ENCODE results near the gene IL1RAPL2. TPM values are rescaled to one million over a fixed set of nuclear protein-coding genes. Genes with fewer than 3 reads are reported as not detected.

IL1RAPL2 gene
- total and polyA plus RNA-seq, 8 donors: 0.13 to 1.1 (median 0.47) TPM; not detected in 2

DNA sequence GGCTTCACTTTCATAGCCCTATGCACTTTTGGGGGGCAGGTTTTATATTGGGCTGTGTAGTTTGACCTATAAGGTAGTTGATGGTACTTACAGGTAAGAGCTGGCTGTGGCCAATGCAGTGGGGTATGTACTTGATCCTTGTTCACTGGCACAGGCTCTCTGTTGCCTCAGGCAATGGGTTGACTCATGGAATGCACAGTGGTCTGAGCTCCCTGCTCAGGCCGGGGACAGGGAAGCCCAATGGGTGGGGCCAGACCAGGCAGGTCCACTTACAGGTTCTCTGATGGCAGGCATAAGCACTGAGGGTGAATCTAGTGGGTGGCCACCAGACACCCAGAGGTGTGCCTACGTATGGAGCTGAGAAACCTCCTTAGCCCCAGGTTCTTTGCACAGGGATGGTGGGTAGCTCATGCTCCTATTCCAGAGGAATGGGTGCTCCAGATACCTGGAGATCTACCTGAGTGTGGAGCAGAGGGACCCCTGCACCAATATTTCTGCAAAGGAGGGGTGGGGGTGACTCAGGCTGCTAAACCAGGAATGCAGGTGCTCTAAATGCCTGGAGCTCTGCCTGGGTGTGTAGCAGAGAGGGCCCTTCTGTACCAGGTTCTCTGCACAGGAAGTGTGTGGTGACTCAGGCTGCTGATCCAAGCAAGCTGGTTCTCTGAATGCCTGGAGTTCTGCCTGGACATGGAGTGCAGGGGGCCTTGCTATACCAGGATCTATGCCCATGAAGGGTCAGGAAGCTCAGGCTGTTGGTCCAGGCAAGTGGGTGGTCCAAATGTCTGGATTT, 52.3 kb downstream of the IL1RAPL2 start:
- intact Hi-C loops (cut with DNase I): no loop called here
- Histone ChIP-seq H3K36me3 (no peaks in the 10 kb centered on the region), H3K27ac (no peak overlapping the region), H3K4me3 (no peak overlapping the region), H3K27me3 (no peaks in the 10 kb centered on the region), H3K4me1 (no peaks in the 10 kb centered on the region), H3K9me3 (no peaks in the 10 kb centered on the region)
- DNase-seq (no peak), ATAC-seq (no peak)
- TF ChIP-seq, protein P1, sequence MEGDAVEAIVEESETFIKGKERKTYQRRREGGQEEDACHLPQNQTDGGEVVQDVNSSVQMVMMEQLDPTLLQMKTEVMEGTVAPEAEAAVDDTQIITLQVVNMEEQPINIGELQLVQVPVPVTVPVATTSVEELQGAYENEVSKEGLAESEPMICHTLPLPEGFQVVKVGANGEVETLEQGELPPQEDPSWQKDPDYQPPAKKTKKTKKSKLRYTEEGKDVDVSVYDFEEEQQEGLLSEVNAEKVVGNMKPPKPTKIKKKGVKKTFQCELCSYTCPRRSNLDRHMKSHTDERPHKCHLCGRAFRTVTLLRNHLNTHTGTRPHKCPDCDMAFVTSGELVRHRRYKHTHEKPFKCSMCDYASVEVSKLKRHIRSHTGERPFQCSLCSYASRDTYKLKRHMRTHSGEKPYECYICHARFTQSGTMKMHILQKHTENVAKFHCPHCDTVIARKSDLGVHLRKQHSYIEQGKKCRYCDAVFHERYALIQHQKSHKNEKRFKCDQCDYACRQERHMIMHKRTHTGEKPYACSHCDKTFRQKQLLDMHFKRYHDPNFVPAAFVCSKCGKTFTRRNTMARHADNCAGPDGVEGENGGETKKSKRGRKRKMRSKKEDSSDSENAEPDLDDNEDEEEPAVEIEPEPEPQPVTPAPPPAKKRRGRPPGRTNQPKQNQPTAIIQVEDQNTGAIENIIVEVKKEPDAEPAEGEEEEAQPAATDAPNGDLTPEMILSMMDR (IDR thresholded peaks at IDR 0.05): no peak

DNA sequence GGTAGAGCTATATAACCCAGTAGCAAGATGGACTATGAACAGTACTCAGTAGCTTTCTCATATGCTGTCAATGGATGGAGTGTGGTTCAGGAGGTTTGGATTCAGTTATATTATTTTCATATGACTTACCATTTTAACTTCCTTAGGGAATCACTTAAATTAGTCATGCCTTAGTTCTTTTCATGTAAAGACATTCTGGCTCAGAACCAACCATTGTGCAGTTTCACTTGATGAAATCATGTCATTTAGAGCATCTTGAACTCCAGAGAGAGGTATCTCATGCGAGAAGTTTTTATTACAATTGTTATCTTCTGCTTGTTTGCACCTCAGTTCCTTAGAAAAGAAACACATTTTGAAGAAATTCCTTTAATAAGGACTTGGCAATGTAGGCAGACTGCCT, 55.8 kb downstream of the IL1RAPL2 start:
- Histone ChIP-seq H3K9me3 (no peaks in the 10 kb centered on the region), H3K4me1 (no peaks in the 10 kb centered on the region), H3K27ac (no peak overlapping the region), H3K36me3 (no peaks in the 10 kb centered on the region), H3K4me3 (no peak overlapping the region), H3K27me3 (no peaks in the 10 kb centered on the region)
- DNase-seq: no peak
- ATAC-seq: no peak
- intact Hi-C loops (cut with DNase I): no loop called here
- TF ChIP-seq, protein P1 (IDR thresholded peaks at IDR 0.05): no peak

DNA sequence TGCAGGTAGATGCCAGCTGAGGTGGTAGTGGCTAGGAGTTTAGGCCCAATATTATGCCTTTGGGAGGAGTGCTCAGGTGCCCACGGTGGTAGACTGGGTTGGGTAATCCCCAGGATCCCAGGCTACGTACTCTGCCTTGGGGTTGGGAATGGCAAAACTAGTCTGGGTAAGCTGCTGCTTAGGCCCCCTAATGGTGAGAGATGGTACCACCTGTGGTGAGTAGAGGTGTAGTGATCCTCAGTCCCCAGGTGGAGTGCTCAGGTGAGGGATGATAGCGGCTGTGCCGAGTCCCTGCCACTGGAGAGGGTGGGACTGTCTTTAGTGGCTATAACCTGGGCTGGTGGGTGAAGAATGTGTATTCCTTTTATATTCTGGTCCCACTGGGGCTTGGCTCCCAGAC, 75.2 kb downstream of the IL1RAPL2 start:
- Histone ChIP-seq H3K9me3 (peaks cover 0 to 2% of the 10 kb centered on the region in 2 donors), H3K27ac (no peak overlapping the region), H3K36me3 (no peaks in the 10 kb centered on the region), H3K27me3 (no peaks in the 10 kb centered on the region), H3K4me1 (no peaks in the 10 kb centered on the region), H3K4me3 (no peak overlapping the region)
- TF ChIP-seq, protein P1 (IDR thresholded peaks at IDR 0.05): no peak
- intact Hi-C loops (cut with DNase I): no loop called here
- ATAC-seq (no peak), DNase-seq (no peak)

DNA sequence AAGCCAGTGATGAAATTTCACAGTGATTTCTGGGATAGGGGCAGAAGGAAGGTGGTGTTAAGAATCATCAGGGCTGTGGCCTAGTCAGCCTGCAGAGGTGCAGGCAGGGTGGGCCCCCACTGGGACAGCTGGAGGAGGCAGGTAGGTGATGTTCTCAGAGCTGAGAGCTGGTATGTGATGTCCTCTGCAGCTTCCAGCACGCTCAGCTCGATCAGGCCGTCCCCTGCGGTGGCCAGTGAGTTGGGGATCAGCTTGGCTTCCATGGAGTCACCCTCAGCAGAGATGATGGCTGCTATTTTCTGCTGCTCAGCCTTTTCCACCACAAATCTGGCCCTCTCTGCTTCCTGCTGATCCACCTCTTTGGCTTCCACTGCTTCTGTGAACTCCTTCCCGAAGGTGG, 81.1 kb downstream of the IL1RAPL2 start:
- intact Hi-C loops (cut with DNase I): no loop called here
- TF ChIP-seq, protein P1 (IDR thresholded peaks at IDR 0.05): no peak
- no peak for DNase-seq
- Histone ChIP-seq H3K4me3 (no peak overlapping the region), H3K9me3 (no peaks in the 10 kb centered on the region), H3K36me3 (no peaks in the 10 kb centered on the region), H3K4me1 (no peaks in the 10 kb centered on the region), H3K27me3 (peaks cover 0 to 2% of the 10 kb centered on the region in 2 donors), H3K27ac (no peak overlapping the region)
- no peak for ATAC-seq

DNA sequence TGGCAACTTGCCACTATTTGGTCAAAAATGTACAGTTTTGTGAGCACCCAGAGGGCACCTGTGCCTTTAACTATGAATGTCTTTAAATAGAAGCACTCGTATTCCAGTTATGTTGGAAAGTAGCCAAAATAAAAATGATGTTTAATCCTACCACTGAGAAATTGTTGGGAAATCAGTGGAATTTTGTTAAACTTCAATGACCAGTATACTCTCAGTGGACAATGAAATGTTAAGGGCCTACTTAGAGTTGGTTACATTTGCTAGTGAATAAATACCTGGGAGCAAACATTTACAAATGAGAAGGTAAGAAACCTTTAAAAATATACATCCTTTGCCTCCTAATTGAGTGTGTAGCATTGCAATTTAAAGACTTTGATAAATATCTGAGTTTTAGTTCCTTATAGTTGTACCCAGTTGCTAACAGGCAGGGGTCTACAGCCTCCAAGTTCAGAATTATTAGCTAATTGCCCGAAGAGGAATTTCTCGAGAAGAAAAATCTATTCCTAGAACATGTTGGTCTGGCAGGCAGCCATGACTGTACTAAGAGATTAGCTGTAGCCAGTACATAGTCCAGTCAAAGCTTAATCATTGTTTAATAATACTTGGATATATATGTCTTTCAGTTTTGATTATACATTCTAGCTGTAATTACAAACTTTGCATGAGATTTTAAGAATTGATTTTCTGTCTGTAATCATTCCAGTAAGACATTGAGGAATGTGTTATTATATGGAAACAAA, 93.2 kb downstream of the IL1RAPL2 start:
- TF ChIP-seq, protein P1 (IDR thresholded peaks at IDR 0.05): no peak
- DNase-seq (peak in 2 of 4 donors; percentile 4 to 24), ATAC-seq (peak; percentile 72)

More for the DNA sequence above, 93.2 kb downstream of the IL1RAPL2 start:
- no peaks in the 10 kb centered on the region for H3K27me3 ChIP-seq
- H3K4me1 ChIP-seq: no peaks in the 10 kb centered on the region
- intact Hi-C loops (cut with DNase I): no loop called here
- no peak overlapping the region for H3K4me3 ChIP-seq
- no peaks in the 10 kb centered on the region for H3K36me3 ChIP-seq
- H3K27ac ChIP-seq: no peak overlapping the region
- no peaks in the 10 kb centered on the region for H3K9me3 ChIP-seq
